ENCODE data around the gene GATM. TPM values are rescaled to one million over a fixed set of nuclear protein-coding genes. Genes with fewer than 3 reads are reported as not detected.

GATM gene
- polyA plus RNA-seq, 1 experiment: 0.07 TPM

- ChIA-PET CTCF (interaction anchor here (0.8 to 11.2 kb wide), 6 partner anchors 62 to 270 kb away, joined by 3 to 202 read pairs (median 4); no protein-coding TSS in a partner anchor), POLR2A (no interaction called here)
These were observed 18.8 kb upstream of the GATM start for GRCh38 chr15:45397116-45397665.

GRCh38 chr15:45395943-45396342 lies 17.6 kb upstream of the GATM start:
- no peaks in the 10 kb centered on the region for H3K9me3 ChIP-seq (ENCODE audit: control insufficient read depth, insufficient read depth, low read length)
- no peak overlapping the region for H3K4me3 ChIP-seq (ENCODE audit: low read depth, low read length)
- no peak overlapping the region for H3K27ac ChIP-seq (ENCODE audit: low read depth, low read length)
- no peak for DNase-seq (ENCODE audit: low read depth, low spot score)
- H3K27me3 ChIP-seq (ENCODE audit: control insufficient read depth, insufficient read depth, low read length): peaks cover 5% of the 10 kb centered on the region
- TF ChIP-seq CTCF (IDR thresholded peaks at IDR 0.05; ENCODE audit: low read depth, low read length): no peak
- ChIA-PET CTCF (interaction anchor here (1.5 to 11.2 kb wide), 2 partner anchors 191 to 233 kb away, joined by 5 to 202 read pairs; no protein-coding TSS in a partner anchor), POLR2A (no interaction called here)

More at GRCh38 chr15:45397116-45397665, 18.8 kb upstream of the GATM start:
- peaks cover 5% of the 10 kb centered on the region for H3K27me3 ChIP-seq (ENCODE audit: control insufficient read depth, insufficient read depth, low read length)
- no peak for DNase-seq (ENCODE audit: low read depth, low spot score)
- no peaks in the 10 kb centered on the region; the same call in 1 of the 2 replicates for H3K9me3 ChIP-seq (ENCODE audit: control insufficient read depth, insufficient read depth, low read length)
- H3K4me3 ChIP-seq (ENCODE audit: low read depth, low read length): no peak overlapping the region
- no peak overlapping the region for H3K27ac ChIP-seq (ENCODE audit: low read depth, low read length)
- TF ChIP-seq CTCF (IDR thresholded peaks at IDR 0.05; ENCODE audit: low read depth, low read length): no peak

- Histone ChIP-seq H3K4me3 (ENCODE audit: low read depth, low read length) (no peak overlapping the region), H3K9me3 (ENCODE audit: control insufficient read depth, insufficient read depth, low read length) (no peaks in the 10 kb centered on the region), H3K27me3 (ENCODE audit: control insufficient read depth, insufficient read depth, low read length) (peaks cover 8% of the 10 kb centered on the region), H3K27ac (ENCODE audit: low read depth, low read length) (no peak overlapping the region)
- CTCF ChIA-PET: interaction anchor here (1.5 to 11.2 kb wide), 2 partner anchors 190 to 232 kb away, joined by 5 to 202 read pairs; no protein-coding TSS in a partner anchor
- TF ChIP-seq CTCF (IDR thresholded peaks at IDR 0.05; ENCODE audit: low read depth, low read length): no peak
- POLR2A ChIA-PET: no interaction called here
- DNase-seq (ENCODE audit: low read depth, low spot score): no peak
These were observed 16.3 kb upstream of the GATM start for GRCh38 chr15:45394681-45395080.

- TF ChIP-seq CTCF (IDR thresholded peaks at IDR 0.05; ENCODE audit: low read depth, low read length): peak; percentile 28
- H3K27ac ChIP-seq (ENCODE audit: low read depth, low read length): no peak overlapping the region
- H3K9me3 ChIP-seq (ENCODE audit: control insufficient read depth, insufficient read depth, low read length): no peaks in the 10 kb centered on the region
- H3K4me3 ChIP-seq (ENCODE audit: low read depth, low read length): no peak overlapping the region
- CTCF ChIA-PET: interaction anchor here (1.2 to 1.4 kb wide), 2 partner anchors 189 to 230 kb away, joined by 8 read pairs; no protein-coding TSS in a partner anchor
- peaks cover 11% of the 10 kb centered on the region for H3K27me3 ChIP-seq (ENCODE audit: control insufficient read depth, insufficient read depth, low read length)
- DNase-seq (ENCODE audit: low read depth, low spot score): no peak
- POLR2A ChIA-PET: no interaction called here
These were observed 15.5 kb upstream of the GATM start for GRCh38 chr15:45393851-45394250.

- no peak overlapping the region for H3K27ac ChIP-seq (ENCODE audit: low read depth, low read length)
- H3K4me3 ChIP-seq (ENCODE audit: low read depth, low read length): no peak overlapping the region
- CTCF ChIA-PET: interaction anchor here (1.4 kb wide), 1 partner anchor 229 kb away, joined by 8 read pairs; no protein-coding TSS in a partner anchor
- DNase-seq (ENCODE audit: low read depth, low spot score): no peak
- peaks cover 8% of the 10 kb centered on the region for H3K27me3 ChIP-seq (ENCODE audit: control insufficient read depth, insufficient read depth, low read length)
- H3K9me3 ChIP-seq (ENCODE audit: control insufficient read depth, insufficient read depth, low read length): no peaks in the 10 kb centered on the region
- no peak for TF ChIP-seq CTCF (IDR thresholded peaks at IDR 0.05; ENCODE audit: low read depth, low read length)
- POLR2A ChIA-PET: no interaction called here
These were observed 14.2 kb upstream of the GATM start for GRCh38 chr15:45392584-45392855.

All from AG04450 (cell line).